Endometrial microvascular endothelial cells (primary cell): Measurements from ENCODE around the gene GKAP1. TPM values are rescaled to one million over a fixed set of nuclear protein-coding genes. Genes with fewer than 3 reads are reported as not detected.
"Not testable (repeated sequence)": the region's sequence is repeated elsewhere in the genome, so short reads cannot be mapped to it uniquely, and the experiment has no call there.

Experiments used
- in situ Hi-C: cut with HindIII; loops from 2 replicates; pipeline ENCODE4 v1.10.0; 2017; ENCODE audit warnings: low sequenced_read_pairs, low pct_unique_long_range_greater_than_20kb; ENCODE audit errors: inconsistent ontology term
- total RNA-seq: library from RNA; depleted of rRNA; stranded (reverse); fragments of >200 nt; gene quantifications from one replicate; pipeline ENCODE4 v1.2.3, GENCODE V29; 2015; ENCODE audit errors: inconsistent ontology term

GKAP1 gene
- total RNA-seq, 1 donor from 2014 or later, result 0.09 TPM

- in situ Hi-C loops, result no loop called here
These were observed 67.9 kb downstream of the GKAP1 start for GRCh38 chr9:83749706-83750105.

DNA sequence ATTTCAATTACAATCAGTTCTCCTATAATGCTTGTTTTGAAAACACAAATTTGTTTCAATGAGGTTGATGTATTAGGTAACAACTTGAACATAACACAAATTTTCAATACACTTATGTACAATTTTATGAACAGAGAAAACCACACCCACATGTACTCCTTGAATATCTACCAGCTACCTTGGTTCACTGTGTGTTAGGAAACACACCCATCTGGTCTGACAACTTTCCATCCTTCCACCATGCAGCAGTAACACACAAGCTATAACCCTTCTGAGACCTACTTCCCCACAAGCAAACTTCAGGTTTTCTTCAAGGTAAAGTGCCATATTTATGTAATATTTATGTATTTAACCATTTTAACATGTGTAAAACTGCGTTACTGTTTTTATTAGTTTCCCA lies 73.4 kb downstream of the GKAP1 start:
- in situ Hi-C loops, result no loop called here

DNA sequence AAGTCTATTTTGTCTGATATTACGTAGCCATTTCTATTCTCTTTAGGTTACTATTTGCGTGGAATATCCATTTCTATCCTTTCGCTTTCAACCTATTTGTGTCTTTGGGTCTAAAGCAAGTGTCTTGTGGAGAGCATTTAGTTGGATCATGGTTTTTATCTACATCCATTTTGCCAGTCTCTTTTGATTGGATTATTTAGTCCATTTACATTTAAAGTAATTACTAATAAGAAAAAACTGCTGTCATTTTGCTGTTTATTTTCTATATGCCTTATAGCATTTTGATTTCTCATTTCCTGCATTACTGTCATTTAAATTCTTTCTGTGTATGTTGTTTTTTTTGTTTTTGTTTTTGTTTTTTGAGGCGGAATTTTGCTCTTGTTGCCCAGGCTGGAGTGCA lies 83.8 kb downstream of the GKAP1 start:
- in situ Hi-C loops, result no loop called here

- in situ Hi-C loops, result not testable (repeated sequence)
These were observed 88.8 kb downstream of the GKAP1 start for GRCh38 chr9:83728591-83729368.

GRCh38 chr9:83724436-83724835 lies 93.1 kb downstream of the GKAP1 start:
- in situ Hi-C loops, result no loop called here

GRCh38 chr9:83722726-83723495 lies 94.7 kb downstream of the GKAP1 start:
- in situ Hi-C loops, result no loop called here

DNA sequence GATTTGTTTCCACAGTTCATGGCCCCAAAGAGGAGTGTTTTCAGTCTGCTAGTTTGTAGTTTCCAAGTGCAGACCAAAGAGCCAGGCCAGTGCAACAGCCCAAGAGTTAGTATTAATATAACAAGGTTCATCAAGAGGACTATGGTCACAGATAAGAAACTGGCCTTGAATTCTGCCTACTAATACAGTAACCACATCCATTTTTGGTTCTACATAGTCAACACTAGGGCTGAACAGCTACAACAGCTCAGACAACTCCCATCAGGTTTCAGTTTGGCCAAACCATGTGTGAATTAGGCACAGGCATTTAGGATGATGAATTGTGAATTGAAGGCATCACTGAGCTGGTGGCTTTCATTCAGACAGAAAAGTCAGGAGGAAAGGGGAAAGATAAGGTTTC lies 96.1 kb downstream of the GKAP1 start:
- in situ Hi-C loops, result no loop called here

- in situ Hi-C loops, result no loop called here
These were observed 101.8 kb downstream of the GKAP1 start for GRCh38 chr9:83715794-83716193.

GRCh38 chr9:83715221-83715620 lies 102.3 kb downstream of the GKAP1 start:
- in situ Hi-C loops, result no loop called here

GRCh38 chr9:83714329-83714728 lies 103.2 kb downstream of the GKAP1 start:
- in situ Hi-C loops, result no loop called here

DNA sequence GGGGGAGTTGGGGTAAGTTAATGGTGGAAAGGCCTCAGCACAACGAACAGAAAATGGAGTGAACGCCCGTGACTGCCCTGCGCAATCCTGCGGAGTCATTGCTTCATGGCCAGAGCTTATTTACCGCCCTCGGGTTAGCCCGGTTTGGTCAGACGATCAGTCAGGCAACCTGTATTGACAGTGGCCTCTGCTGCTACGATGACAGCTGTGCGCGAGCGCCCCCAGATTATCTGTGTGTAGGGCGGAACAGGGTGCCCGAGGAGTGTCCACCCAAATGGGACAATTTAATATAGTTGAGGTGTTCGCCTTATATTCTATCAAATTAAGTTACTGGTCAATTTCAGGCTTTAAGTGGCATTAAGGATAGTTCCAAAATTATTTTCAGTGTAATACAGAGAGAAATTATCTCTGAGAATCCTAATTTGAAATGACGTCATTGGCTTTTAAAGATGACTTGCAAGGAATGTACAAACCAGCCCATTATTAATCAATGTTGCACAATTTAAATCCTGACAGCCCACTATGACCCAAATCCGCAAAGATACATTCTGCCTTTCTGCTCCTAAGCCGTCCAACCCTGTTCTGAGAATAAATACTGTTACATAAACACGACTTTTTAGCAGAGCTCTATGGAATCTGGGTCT lies 108.9 kb downstream of the GKAP1 start:
- in situ Hi-C loops, result no loop called here

- in situ Hi-C loops, result no loop called here
These were observed 109.6 kb downstream of the GKAP1 start, which contains the start of gene UBQLN1 for GRCh38 chr9:83707768-83708514. Gene UBQLN1, minus strand, starts transcription at chr9:83707958. Its CDS starts 279 bp downstream, at chr9:83707679.

DNA sequence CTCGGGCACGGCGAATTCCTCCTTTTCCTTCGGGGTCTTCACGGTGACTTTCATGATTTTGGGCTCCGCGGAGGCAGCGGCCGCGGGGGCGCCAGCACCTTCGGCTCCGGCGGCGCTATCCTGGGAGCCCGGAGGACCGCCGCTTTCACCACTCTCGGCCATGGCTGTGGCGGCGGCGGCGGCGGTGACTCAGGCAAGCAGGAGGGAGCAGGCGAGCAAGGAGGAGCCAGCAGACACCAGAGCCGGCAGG lies 110.1 kb downstream of the GKAP1 start:
- in situ Hi-C loops, result no loop called here

GRCh38 chr9:83706676-83707517 lies 110.7 kb downstream of the GKAP1 start:
- in situ Hi-C loops, result no loop called here

- in situ Hi-C loops, result not testable (repeated sequence)
These were observed 112.3 kb downstream of the GKAP1 start for GRCh38 chr9:83705219-83705651.

GRCh38 chr9:83701769-83702168 lies 115.8 kb downstream of the GKAP1 start:
- in situ Hi-C loops, result no loop called here

GRCh38 chr9:83701286-83701685 lies 116.3 kb downstream of the GKAP1 start:
- in situ Hi-C loops, result no loop called here

DNA sequence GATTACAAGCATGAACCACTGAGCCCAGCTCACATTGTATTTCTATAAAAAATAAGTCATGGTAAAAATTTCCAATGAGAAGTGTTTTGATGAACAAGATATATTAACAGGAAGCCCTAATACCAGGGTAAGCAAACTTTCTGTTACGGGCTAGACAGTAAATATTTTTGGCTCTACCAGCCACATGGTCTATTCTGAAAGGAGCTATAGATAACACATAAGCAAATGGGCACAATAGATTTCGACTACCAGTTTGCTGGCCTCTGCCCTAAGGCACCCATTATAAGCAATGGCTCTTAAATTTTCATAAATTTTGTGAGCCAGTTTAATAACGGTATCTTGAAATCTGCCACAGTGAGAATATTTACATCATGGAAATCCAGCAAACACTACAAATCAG lies 118.0 kb downstream of the GKAP1 start:
- in situ Hi-C loops, result no loop called here
